Type B pancreatic cell (in vitro differentiated cells): ENCODE results near the gene KCNN1. TPM values are rescaled to one million over a fixed set of nuclear protein-coding genes. Genes with fewer than 3 reads are reported as not detected.
"Not testable (repeated sequence)": the region's sequence is repeated elsewhere in the genome, so short reads cannot be mapped to it uniquely, and the experiment has no call there.

Experiments used
- DNase-seq: peaks from one replicate; pipeline ENCODE4 v3.0.0; 2021; ENCODE audit warnings: mixed read lengths; ENCODE audit not compliant: unreplicated experiment; ENCODE audit errors: extremely low spot score
- H3K27ac Mint-ChIP-seq: 2 replicates; pipeline ENCODE4 v1.8.0; 2021; ENCODE audit warnings: mild to moderate bottlenecking, mixed read lengths
- H3K27me3 Mint-ChIP-seq: 2 replicates; pipeline ENCODE4 v1.8.0; 2021; ENCODE audit warnings: mixed read lengths
- H3K36me3 Mint-ChIP-seq: 2 replicates; pipeline ENCODE4 v1.8.0; 2021; ENCODE audit warnings: mixed read lengths
- H3K4me1 Mint-ChIP-seq: one replicate; pipeline ENCODE4 v1.8.0; 2021; ENCODE audit warnings: mixed read lengths; ENCODE audit not compliant: unreplicated experiment
- H3K4me3 Mint-ChIP-seq: 2 replicates; pipeline ENCODE4 v1.8.0; 2021; ENCODE audit warnings: mild to moderate bottlenecking, mixed read lengths
- H3K9me3 Mint-ChIP-seq: 2 replicates; pipeline ENCODE4 v1.8.0; 2021; ENCODE audit warnings: mixed read lengths
- CTCF ChIP-seq: fragments of 200-600 bp; sonication (generic); conservative IDR thresholded peaks from 2 replicates; pipeline ENCODE4 v1.5.0; 2021; ENCODE audit warnings: antibody characterized with exemption, mild to moderate bottlenecking
- total RNA-seq: library from RNA; stranded (reverse); gene quantifications from 2 replicates; pipeline ENCODE4 v1.2.1, GENCODE V29; 2021; ENCODE audit warnings: low replicate concordance

Gene KCNN1
- total RNA-seq, 1 donor from 2014 or later, result 13.4 TPM

GRCh38 chr19:17982430-17982829 lies 15.5 kb downstream of the KCNN1 start:
- no peak for TF ChIP-seq CTCF
- DNase-seq, result no peak
- Mint-ChIP-seq H3K4me3 (no peak overlapping the region), H3K27ac (no peak overlapping the region), H3K27me3 (no peaks in the 10 kb centered on the region), H3K36me3 (peaks cover 4% of the 10 kb centered on the region), H3K4me1 (no peaks in the 10 kb centered on the region), H3K9me3 (no peaks in the 10 kb centered on the region)

GRCh38 chr19:17985037-17985818 lies 18.3 kb downstream of the KCNN1 start:
- H3K27ac Mint-ChIP-seq, result no peak overlapping the region
- no peaks in the 10 kb centered on the region for H3K4me1 Mint-ChIP-seq
- no peaks in the 10 kb centered on the region for H3K27me3 Mint-ChIP-seq
- no peaks in the 10 kb centered on the region for H3K36me3 Mint-ChIP-seq
- no peak for DNase-seq
- TF ChIP-seq CTCF, result no peak
- H3K9me3 Mint-ChIP-seq, result no peaks in the 10 kb centered on the region
- no peak overlapping the region for H3K4me3 Mint-ChIP-seq

GRCh38 chr19:17986569-17986968 lies 19.7 kb downstream of the KCNN1 start:
- H3K36me3 Mint-ChIP-seq, DNase-seq, H3K27ac Mint-ChIP-seq, H3K4me1 Mint-ChIP-seq, H3K9me3 Mint-ChIP-seq, H3K4me3 Mint-ChIP-seq, H3K27me3 Mint-ChIP-seq: not testable (repeated sequence)

- Mint-ChIP-seq H3K4me3 (no peak overlapping the region), H3K36me3 (no peaks in the 10 kb centered on the region), H3K27ac (no peak overlapping the region), H3K4me1 (no peaks in the 10 kb centered on the region), H3K27me3 (no peaks in the 10 kb centered on the region), H3K9me3 (no peaks in the 10 kb centered on the region)
- DNase-seq, result no peak
- TF ChIP-seq CTCF, result no peak
Measured at GRCh38 chr19:17988161-17988560, 21.3 kb downstream of the KCNN1 start.

GRCh38 chr19:17989425-17990094 lies 22.7 kb downstream of the KCNN1 start:
- H3K27ac Mint-ChIP-seq, result no peak overlapping the region
- DNase-seq, result no peak

More at GRCh38 chr19:17989425-17990094, 22.7 kb downstream of the KCNN1 start:
- Mint-ChIP-seq H3K4me3 (no peak overlapping the region), H3K9me3 (no peaks in the 10 kb centered on the region), H3K36me3 (no peaks in the 10 kb centered on the region), H3K27me3 (no peaks in the 10 kb centered on the region), H3K4me1 (no peaks in the 10 kb centered on the region)
- no peak for TF ChIP-seq CTCF
